Stomach smooth muscle (tissue), 2 donors: Measurements from ENCODE around the gene SSH2.

ENCODE experiments used
- H3K27ac ChIP-seq: one replicate; pipeline ENCODE4 v1.7.0; 2013; ENCODE audit warnings: mild to moderate bottlenecking, low read length, inconsistent platforms
- H3K27me3 ChIP-seq, 2 donors: one replicate each; pipeline ENCODE4 v1.7.0; 2013; ENCODE audit warnings: low read length in 2 of 2; ENCODE audit not compliant: insufficient read depth in 2 of 2, control insufficient read depth in 1 of 2
- H3K36me3 ChIP-seq, 2 donors: one replicate each; pipeline ENCODE4 v1.7.0; 2013; ENCODE audit warnings: low read length in 2 of 2; ENCODE audit not compliant: control insufficient read depth in 2 of 2, insufficient read depth in 2 of 2
- H3K4me1 ChIP-seq: one replicate; pipeline ENCODE4 v1.7.0; 2013; ENCODE audit warnings: low read length; ENCODE audit not compliant: control insufficient read depth, insufficient read depth
- H3K4me3 ChIP-seq, 2 donors: one replicate each; pipeline ENCODE4 v1.7.0; 2013; ENCODE audit warnings: low read length in 2 of 2
- H3K9ac ChIP-seq, 2 donors: one replicate each; pipeline ENCODE4 v1.7.0; 2013; ENCODE audit warnings: low read length in 2 of 2, mild to moderate bottlenecking in 1 of 2
- H3K9me3 ChIP-seq, 2 donors: one replicate each; pipeline ENCODE4 v1.7.0; 2013; ENCODE audit warnings: low read length in 2 of 2; ENCODE audit not compliant: control insufficient read depth in 2 of 2
- donor health status: healthy.
- donor health status: Pancreatic carcinoma.

The SSH2 gene

GRCh38 chr17:29610395-29610794 lies 319.6 kb downstream of the SSH2 start:
- H3K9me3 ChIP-seq: no peaks in the 10 kb centered on the region
- H3K4me1 ChIP-seq: peaks cover 27% of the 10 kb centered on the region
- no peak overlapping the region for H3K4me3 ChIP-seq
- H3K27me3 ChIP-seq: no peaks in the 10 kb centered on the region
- H3K9ac ChIP-seq: no peak overlapping the region
- no peak overlapping the region for H3K27ac ChIP-seq
- peaks cover 0 to 4% of the 10 kb centered on the region in 2 donors for H3K36me3 ChIP-seq

- Histone ChIP-seq H3K9ac (no peak overlapping the region), H3K36me3 (peaks cover 0 to 4% of the 10 kb centered on the region in 2 donors), H3K9me3 (no peaks in the 10 kb centered on the region), H3K27me3 (no peaks in the 10 kb centered on the region), H3K4me3 (no peak overlapping the region), H3K27ac (no peak overlapping the region), H3K4me1 (peaks cover 14% of the 10 kb centered on the region)
Observed at GRCh38 chr17:29608986-29609385, 321.0 kb downstream of the SSH2 start.

DNA sequence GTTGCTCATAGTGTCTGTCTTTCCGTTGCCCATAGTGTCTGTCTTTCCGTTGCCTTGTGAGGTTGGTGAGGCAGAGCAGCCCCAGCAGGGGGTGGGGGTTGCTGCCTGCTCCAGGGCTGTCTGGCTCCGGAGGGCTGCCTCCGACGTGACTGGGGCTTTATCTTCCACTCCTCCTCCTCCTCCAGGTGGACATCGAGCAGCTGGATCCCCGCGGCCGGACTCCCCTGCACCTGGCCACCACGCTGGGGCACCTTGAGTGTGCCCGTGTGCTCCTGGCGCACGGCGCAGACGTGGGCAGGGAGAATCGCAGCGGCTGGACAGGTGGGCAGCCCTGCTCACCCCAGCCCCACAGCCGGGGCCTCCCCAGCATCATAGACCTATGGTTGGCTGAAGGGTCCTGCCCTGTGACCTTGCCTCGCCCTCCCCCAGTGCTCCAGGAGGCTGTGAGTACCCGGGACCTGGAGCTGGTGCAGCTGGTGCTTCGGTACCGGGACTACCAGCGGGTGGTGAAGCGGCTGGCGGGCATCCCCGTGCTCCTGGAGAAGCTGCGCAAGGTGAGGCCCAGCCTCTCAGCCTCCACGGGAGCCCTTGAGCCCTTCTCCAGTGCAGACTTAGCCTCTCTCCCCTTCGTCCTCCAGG lies 322.4 kb downstream of the SSH2 start:
- no peak overlapping the region for H3K9ac ChIP-seq
- no peaks in the 10 kb centered on the region for H3K9me3 ChIP-seq
- H3K36me3 ChIP-seq: peaks cover 0 to 4% of the 10 kb centered on the region in 2 donors
- H3K4me1 ChIP-seq: peaks cover under 1% of the 10 kb centered on the region
- no peak overlapping the region for H3K27ac ChIP-seq
- no peak overlapping the region for H3K4me3 ChIP-seq
- H3K27me3 ChIP-seq: no peaks in the 10 kb centered on the region

GRCh38 chr17:29603109-29603674 lies 326.8 kb downstream of the SSH2 start:
- H3K27me3 ChIP-seq: no peaks in the 10 kb centered on the region
- H3K4me3 ChIP-seq: no peak overlapping the region
- H3K9me3 ChIP-seq: no peaks in the 10 kb centered on the region
- H3K36me3 ChIP-seq: no peaks in the 10 kb centered on the region
- H3K27ac ChIP-seq: no peak overlapping the region
- H3K9ac ChIP-seq: no peak overlapping the region
- no peaks in the 10 kb centered on the region for H3K4me1 ChIP-seq

GRCh38 chr17:29597361-29598172 lies 332.5 kb downstream of the SSH2 start:
- H3K9me3 ChIP-seq: no peaks in the 10 kb centered on the region
- H3K27me3 ChIP-seq: peaks cover 0 to 3% of the 10 kb centered on the region in 2 donors
- H3K36me3 ChIP-seq: no peaks in the 10 kb centered on the region
- no peak overlapping the region for H3K27ac ChIP-seq
- no peak overlapping the region for H3K9ac ChIP-seq
- H3K4me1 ChIP-seq: peaks cover 23% of the 10 kb centered on the region
- H3K4me3 ChIP-seq: peak overlapping the region in 1 of 2 donors; percentile 3

GRCh38 chr17:29596811-29597210 lies 333.2 kb downstream of the SSH2 start:
- Histone ChIP-seq H3K4me1 (peaks cover 31% of the 10 kb centered on the region), H3K27me3 (peaks cover 0 to 3% of the 10 kb centered on the region in 2 donors), H3K9ac (no peak overlapping the region), H3K9me3 (no peaks in the 10 kb centered on the region), H3K27ac (no peak overlapping the region), H3K4me3 (no peak overlapping the region), H3K36me3 (no peaks in the 10 kb centered on the region)

GRCh38 chr17:29595943-29596774 lies 333.9 kb downstream of the SSH2 start:
- H3K27ac ChIP-seq: no peak overlapping the region
- H3K9ac ChIP-seq: no peak overlapping the region
- H3K9me3 ChIP-seq: no peaks in the 10 kb centered on the region
- no peak overlapping the region for H3K4me3 ChIP-seq
- no peaks in the 10 kb centered on the region for H3K36me3 ChIP-seq
- peaks cover 37% of the 10 kb centered on the region for H3K4me1 ChIP-seq
- peaks cover 0 to 3% of the 10 kb centered on the region in 2 donors for H3K27me3 ChIP-seq

- no peak overlapping the region for H3K9ac ChIP-seq
- peaks cover 45% of the 10 kb centered on the region for H3K4me1 ChIP-seq
- H3K27me3 ChIP-seq: peaks cover 0 to 3% of the 10 kb centered on the region in 2 donors
- H3K9me3 ChIP-seq: no peaks in the 10 kb centered on the region
- no peak overlapping the region for H3K4me3 ChIP-seq
- H3K27ac ChIP-seq: no peak overlapping the region
- no peaks in the 10 kb centered on the region for H3K36me3 ChIP-seq
Observed at GRCh38 chr17:29595107-29595942, 334.7 kb downstream of the SSH2 start.

- no peak overlapping the region for H3K27ac ChIP-seq
- H3K9me3 ChIP-seq: no peaks in the 10 kb centered on the region
- peaks cover 0 to 3% of the 10 kb centered on the region in 2 donors for H3K27me3 ChIP-seq
- H3K9ac ChIP-seq: no peak overlapping the region
- peak overlapping the region in 1 of 2 donors; percentile 29 for H3K4me3 ChIP-seq
- H3K4me1 ChIP-seq: peaks cover 52% of the 10 kb centered on the region
- H3K36me3 ChIP-seq: no peaks in the 10 kb centered on the region
Observed at GRCh38 chr17:29594519-29595090, 335.4 kb downstream of the SSH2 start.
